IPS DF 6.9 (cell line): ENCODE measurements around the gene CCDC77.

Source experiments
- DNase-seq: peaks from one replicate; pipeline ENCODE4 v3.0.0-alpha.2; 2013; ENCODE audit warnings: low read depth, low spot score
- H3K27ac ChIP-seq: one replicate; pipeline ENCODE4 v1.5.1; 2013; ENCODE audit warnings: low read length, control low read depth
- H3K27me3 ChIP-seq: 2 replicates; pipeline ENCODE4 v1.6.1; 2013; ENCODE audit warnings: mild to moderate bottlenecking, low read length; ENCODE audit not compliant: control insufficient read depth, insufficient read depth
- H3K36me3 ChIP-seq: 2 replicates; pipeline ENCODE4 v1.6.1; 2013; ENCODE audit warnings: low read length; ENCODE audit not compliant: control insufficient read depth, insufficient read depth
- H3K4me1 ChIP-seq: 2 replicates; pipeline ENCODE4 v1.6.1; 2013; ENCODE audit warnings: low read length; ENCODE audit not compliant: control insufficient read depth, insufficient read depth
- H3K4me3 ChIP-seq: 2 replicates; pipeline ENCODE4 v1.5.1; 2013; ENCODE audit warnings: mild to moderate bottlenecking, low read length
- H3K9me3 ChIP-seq: 2 replicates; pipeline ENCODE4 v1.6.1; 2013; ENCODE audit warnings: low read length, inconsistent platforms; ENCODE audit not compliant: control insufficient read depth, insufficient read depth
- WGBS: extraction: QIAGEN DNeasy Blood & Tissue Kit; methylation state at CpG from one replicate; pipeline ENCODE4 v1.1.7; 2013; ENCODE audit warnings: mixed read lengths, missing lambda C conversion rate; ENCODE audit not compliant: insufficient read length, insufficient coverage; 5-methylcytosine and 5-hydroxymethylcytosine counted together

CCDC77 gene

GRCh38 chr12:462936-463705 lies 61.7 kb downstream of the CCDC77 start:
- Histone ChIP-seq H3K36me3 (no peaks in the 10 kb centered on the region), H3K4me3 (no peak overlapping the region), H3K9me3 (no peaks in the 10 kb centered on the region), H3K27ac (no peak overlapping the region), H3K4me1 (no peaks in the 10 kb centered on the region), H3K27me3 (no peaks in the 10 kb centered on the region; the same call in 1 of the 2 replicates)
- no CpG with 5 or more reads among the region's 6 CpGs for WGBS
- no peak for DNase-seq

GRCh38 chr12:464484-465267 lies 63.2 kb downstream of the CCDC77 start:
- WGBS: no CpG with 5 or more reads among the region's 16 CpGs
- H3K4me1 ChIP-seq: no peaks in the 10 kb centered on the region
- no peak overlapping the region for H3K4me3 ChIP-seq
- no peaks in the 10 kb centered on the region; the same call in 1 of the 2 replicates for H3K27me3 ChIP-seq
- DNase-seq: no peak
- no peaks in the 10 kb centered on the region for H3K36me3 ChIP-seq
- H3K27ac ChIP-seq: no peak overlapping the region
- H3K9me3 ChIP-seq: no peaks in the 10 kb centered on the region

- Histone ChIP-seq H3K27me3 (no peaks in the 10 kb centered on the region; the same call in 1 of the 2 replicates), H3K9me3 (no peaks in the 10 kb centered on the region), H3K36me3 (no peaks in the 10 kb centered on the region), H3K4me1 (peaks cover 1% of the 10 kb centered on the region; the same call in 1 of the 2 replicates), H3K4me3 (no peak overlapping the region), H3K27ac (no peak overlapping the region)
- WGBS: no CpG with 5 or more reads among the region's 8 CpGs
- no peak for DNase-seq
Measured at GRCh38 chr12:466039-466438, 64.6 kb downstream of the CCDC77 start.

- H3K4me3 ChIP-seq: no peak overlapping the region
- peaks cover 1% of the 10 kb centered on the region; the same call in 1 of the 2 replicates for H3K4me1 ChIP-seq
- H3K27ac ChIP-seq: no peak overlapping the region
- H3K27me3 ChIP-seq: no peaks in the 10 kb centered on the region
- DNase-seq: no peak
- H3K36me3 ChIP-seq: no peaks in the 10 kb centered on the region
- no CpG with 5 or more reads among the region's 5 CpGs for WGBS
- H3K9me3 ChIP-seq: no peaks in the 10 kb centered on the region
Measured at GRCh38 chr12:466762-467161, 65.3 kb downstream of the CCDC77 start.

GRCh38 chr12:467591-467990 lies 66.1 kb downstream of the CCDC77 start:
- no CpG with 5 or more reads among the region's 6 CpGs for WGBS
- no peak overlapping the region for H3K4me3 ChIP-seq
- no peaks in the 10 kb centered on the region for H3K27me3 ChIP-seq
- H3K36me3 ChIP-seq: no peaks in the 10 kb centered on the region
- no peak for DNase-seq
- no peaks in the 10 kb centered on the region for H3K9me3 ChIP-seq
- H3K4me1 ChIP-seq: peaks cover 1% of the 10 kb centered on the region; the same call in 1 of the 2 replicates
- H3K27ac ChIP-seq: no peak overlapping the region

GRCh38 chr12:468671-469389 lies 67.4 kb downstream of the CCDC77 start:
- Histone ChIP-seq H3K9me3 (no peaks in the 10 kb centered on the region), H3K27me3 (no peaks in the 10 kb centered on the region), H3K27ac (no peak overlapping the region), H3K36me3 (no peaks in the 10 kb centered on the region), H3K4me1 (peaks cover 3% of the 10 kb centered on the region), H3K4me3 (no peak overlapping the region)
- DNase-seq: no peak
- WGBS: no CpG with 5 or more reads among the region's 10 CpGs

GRCh38 chr12:470133-470532 lies 68.7 kb downstream of the CCDC77 start:
- Histone ChIP-seq H3K27me3 (no peaks in the 10 kb centered on the region), H3K36me3 (no peaks in the 10 kb centered on the region), H3K9me3 (no peaks in the 10 kb centered on the region), H3K27ac (no peak overlapping the region), H3K4me1 (peaks cover 3% of the 10 kb centered on the region), H3K4me3 (no peak overlapping the region)
- WGBS: no CpG with 5 or more reads among the region's 11 CpGs
- no peak for DNase-seq

- no CpG with 5 or more reads among the region's 5 CpGs for WGBS
- DNase-seq: no peak
- Histone ChIP-seq H3K27me3 (no peaks in the 10 kb centered on the region), H3K9me3 (no peaks in the 10 kb centered on the region), H3K4me3 (no peak overlapping the region), H3K36me3 (no peaks in the 10 kb centered on the region), H3K4me1 (peaks cover 3% of the 10 kb centered on the region), H3K27ac (no peak overlapping the region)
Measured at GRCh38 chr12:473198-473597, 71.8 kb downstream of the CCDC77 start.

GRCh38 chr12:473863-474577 lies 72.6 kb downstream of the CCDC77 start:
- Histone ChIP-seq H3K4me1 (peaks cover 5% of the 10 kb centered on the region), H3K4me3 (no peak overlapping the region), H3K27me3 (no peaks in the 10 kb centered on the region), H3K9me3 (no peaks in the 10 kb centered on the region), H3K27ac (no peak overlapping the region), H3K36me3 (no peaks in the 10 kb centered on the region)
- no CpG with 5 or more reads among the region's 9 CpGs for WGBS
- DNase-seq: no peak

- H3K9me3 ChIP-seq: no peaks in the 10 kb centered on the region
- no peak overlapping the region for H3K27ac ChIP-seq
- H3K4me1 ChIP-seq: peaks cover 4% of the 10 kb centered on the region
- no CpG with 5 or more reads among the region's 5 CpGs for WGBS
- H3K36me3 ChIP-seq: no peaks in the 10 kb centered on the region
- H3K4me3 ChIP-seq: no peak overlapping the region
- DNase-seq: no peak
- no peaks in the 10 kb centered on the region for H3K27me3 ChIP-seq
Measured at GRCh38 chr12:475286-475685, 73.8 kb downstream of the CCDC77 start.
